H7 (cell line): ENCODE measurements around the gene ATP6V1G2. TPM values are rescaled to one million over a fixed set of nuclear protein-coding genes. Genes with fewer than 3 reads are reported as not detected.
"Not testable (repeated sequence)": the region's sequence is repeated elsewhere in the genome, so short reads cannot be mapped to it uniquely, and the experiment has no call there.

Experiments
- DNase-seq: peaks from one replicate; pipeline ENCODE4 v3.0.0; 2012
- H3K27me3 ChIP-seq: 2 replicates; pipeline ENCODE4 v1.6.0; 2011; ENCODE audit warnings: mild to moderate bottlenecking, low read length; ENCODE audit not compliant: control insufficient read depth, insufficient read depth
- H3K36me3 ChIP-seq: replicated peaks from 2 replicates; pipeline ENCODE4 v1.5.1; 2011; ENCODE audit warnings: low read length; ENCODE audit not compliant: control insufficient read depth, insufficient read depth
- H3K4me3 ChIP-seq: 2 replicates; pipeline ENCODE4 v1.5.1; 2011; ENCODE audit warnings: low read depth, mild to moderate bottlenecking, control low read depth, low read length, moderate library complexity; ENCODE audit not compliant: insufficient read depth
- total RNA-seq: library from RNA; depleted of rRNA; stranded (reverse); fragments of >200 nt; shearing (Covaris generic); gene quantifications from 2 replicates; pipeline ENCODE4 v1.2.3, GENCODE V29; 2014

ATP6V1G2 gene
- total RNA-seq, 1 experiment from 2014 or later = 3.5 TPM

DNA sequence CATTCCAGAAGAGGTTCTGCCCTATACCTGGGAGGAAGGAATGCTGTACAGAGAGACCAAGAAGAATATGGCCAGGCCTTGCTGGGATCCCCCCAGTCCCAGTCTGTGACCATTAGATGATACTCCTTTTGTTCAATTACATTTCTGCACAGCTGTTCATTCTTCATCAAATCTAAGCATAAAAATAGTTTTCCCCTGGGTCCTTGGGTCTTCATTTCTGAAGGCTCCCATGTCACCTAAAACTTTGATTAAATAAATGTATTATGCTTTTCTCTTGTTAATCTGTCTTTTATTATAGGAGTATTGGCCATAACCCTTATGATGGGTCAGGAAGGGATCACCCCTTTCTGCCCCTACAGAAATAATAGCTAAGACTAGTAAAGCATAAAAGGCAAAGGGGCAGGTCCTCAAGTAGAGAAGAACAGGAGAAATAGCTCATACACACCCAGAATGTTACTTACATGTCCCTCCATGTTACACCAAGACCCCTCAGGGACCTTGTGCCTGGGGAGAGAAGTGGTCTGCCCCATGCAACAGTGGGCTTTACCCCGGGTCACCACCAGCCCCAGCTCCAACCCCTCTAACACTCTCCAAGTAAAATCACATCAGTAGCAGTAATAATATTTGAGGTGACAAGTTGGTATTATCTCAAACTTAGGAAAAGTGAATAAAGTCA lies 23.6 kb upstream of the ATP6V1G2 start:
- Histone ChIP-seq H3K4me3 (no peak overlapping the region), H3K36me3 (no peaks in the 10 kb centered on the region), H3K27me3 (no peaks in the 10 kb centered on the region; the same call in 1 of the 2 replicates)
- no peak for DNase-seq

GRCh38 chr6:31568537-31568961 lies 22.1 kb upstream of the ATP6V1G2 start:
- Histone ChIP-seq H3K4me3 (no peak overlapping the region), H3K36me3 (no peaks in the 10 kb centered on the region), H3K27me3 (no peaks in the 10 kb centered on the region)
- no peak for DNase-seq

DNA sequence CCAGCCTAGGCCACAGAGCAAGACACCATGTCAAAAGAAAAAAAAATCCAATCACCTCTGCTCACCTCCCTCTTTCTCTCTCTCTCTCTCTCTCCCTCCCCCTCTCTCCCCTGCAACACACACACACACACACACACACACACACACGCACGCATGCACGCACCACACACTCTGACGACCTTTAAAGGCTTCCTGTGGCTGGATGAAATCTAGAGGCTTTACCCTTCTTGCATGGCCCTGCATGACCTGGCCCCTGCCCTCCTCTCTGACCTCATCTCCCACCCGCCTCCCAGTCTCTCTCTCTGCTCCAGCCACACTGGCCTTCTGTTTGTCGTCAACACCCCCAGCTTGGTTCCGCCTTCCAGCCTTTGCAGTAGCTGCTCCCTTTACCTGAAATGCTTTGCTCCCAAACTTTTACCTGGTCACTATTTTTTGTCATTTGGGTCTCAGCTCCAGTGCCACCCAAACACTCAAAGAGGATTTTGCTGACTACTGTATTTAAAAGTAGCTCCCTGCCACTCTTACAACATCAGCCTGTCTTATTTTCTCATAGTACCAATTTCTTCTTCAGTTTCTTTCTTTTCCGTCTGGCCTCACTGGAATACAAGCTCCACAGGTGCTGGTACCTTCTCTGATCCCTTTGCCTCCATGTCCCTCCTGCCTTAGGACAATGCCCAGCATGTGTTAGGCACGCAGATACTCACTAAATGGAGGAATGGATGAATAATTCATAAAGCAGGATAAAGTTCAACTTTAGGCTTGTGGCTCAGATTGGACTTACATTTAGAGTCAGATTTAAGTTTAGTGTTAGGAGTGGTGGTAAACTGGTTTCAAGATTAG lies 21.3 kb upstream of the ATP6V1G2 start:
- Histone ChIP-seq H3K4me3 (no peak overlapping the region), H3K36me3 (no peaks in the 10 kb centered on the region), H3K27me3 (no peaks in the 10 kb centered on the region)
- peak; percentile 57 for DNase-seq

- Histone ChIP-seq H3K27me3 (no peaks in the 10 kb centered on the region), H3K36me3 (peaks cover 11% of the 10 kb centered on the region), H3K4me3 (no peak overlapping the region)
- no peak for DNase-seq
Observed at GRCh38 chr6:31560697-31561058, 14.3 kb upstream of the ATP6V1G2 start.

GRCh38 chr6:31559958-31560696 lies 13.7 kb upstream of the ATP6V1G2 start:
- no peak for DNase-seq
- Histone ChIP-seq H3K4me3 (no peak overlapping the region), H3K27me3 (no peaks in the 10 kb centered on the region), H3K36me3 (peaks cover 11% of the 10 kb centered on the region)

DNA sequence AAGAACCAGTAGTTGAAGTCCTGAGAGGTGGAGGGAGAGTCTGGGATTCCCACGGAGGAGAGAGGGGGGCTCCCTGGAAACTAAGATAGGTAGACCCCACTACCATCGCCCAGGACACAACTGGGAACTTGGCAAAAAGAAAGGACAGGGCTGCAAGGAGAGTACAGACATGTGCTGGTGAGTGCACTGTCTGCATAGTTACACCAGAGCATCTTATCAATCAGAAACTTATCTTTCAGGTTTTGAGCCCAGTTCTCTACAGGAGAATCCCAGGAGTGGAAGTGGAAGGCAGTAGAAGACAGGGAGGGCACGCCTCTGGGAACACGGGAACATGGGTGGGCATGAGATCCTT lies 13.2 kb upstream of the ATP6V1G2 start:
- Histone ChIP-seq H3K4me3 (no peak overlapping the region), H3K27me3 (no peaks in the 10 kb centered on the region), H3K36me3 (peaks cover 11% of the 10 kb centered on the region)
- no peak for DNase-seq

GRCh38 chr6:31558631-31559500 lies 12.5 kb upstream of the ATP6V1G2 start:
- H3K36me3 ChIP-seq = peaks cover 11% of the 10 kb centered on the region
- no peaks in the 10 kb centered on the region for H3K27me3 ChIP-seq
- no peak overlapping the region for H3K4me3 ChIP-seq
- DNase-seq = no peak

DNA sequence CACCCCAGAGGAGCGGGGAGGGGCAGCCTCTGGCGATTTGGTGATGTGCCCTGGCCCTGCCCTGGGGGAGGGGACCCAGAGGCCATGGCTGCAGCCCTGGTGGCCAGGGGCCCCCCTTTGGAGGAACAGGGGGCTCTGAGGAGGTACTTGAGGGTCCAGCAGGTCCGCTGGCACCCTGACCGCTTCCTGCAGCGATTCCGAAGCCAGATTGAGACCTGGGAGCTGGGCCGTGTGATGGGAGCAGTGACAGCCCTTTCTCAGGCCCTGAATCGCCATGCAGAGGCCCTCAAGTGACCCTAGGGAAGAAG lies 11.9 kb upstream of the ATP6V1G2 start:
- H3K4me3 ChIP-seq = no peak overlapping the region
- DNase-seq = no peak
- H3K27me3 ChIP-seq = no peaks in the 10 kb centered on the region
- peaks cover 11% of the 10 kb centered on the region for H3K36me3 ChIP-seq

DNA sequence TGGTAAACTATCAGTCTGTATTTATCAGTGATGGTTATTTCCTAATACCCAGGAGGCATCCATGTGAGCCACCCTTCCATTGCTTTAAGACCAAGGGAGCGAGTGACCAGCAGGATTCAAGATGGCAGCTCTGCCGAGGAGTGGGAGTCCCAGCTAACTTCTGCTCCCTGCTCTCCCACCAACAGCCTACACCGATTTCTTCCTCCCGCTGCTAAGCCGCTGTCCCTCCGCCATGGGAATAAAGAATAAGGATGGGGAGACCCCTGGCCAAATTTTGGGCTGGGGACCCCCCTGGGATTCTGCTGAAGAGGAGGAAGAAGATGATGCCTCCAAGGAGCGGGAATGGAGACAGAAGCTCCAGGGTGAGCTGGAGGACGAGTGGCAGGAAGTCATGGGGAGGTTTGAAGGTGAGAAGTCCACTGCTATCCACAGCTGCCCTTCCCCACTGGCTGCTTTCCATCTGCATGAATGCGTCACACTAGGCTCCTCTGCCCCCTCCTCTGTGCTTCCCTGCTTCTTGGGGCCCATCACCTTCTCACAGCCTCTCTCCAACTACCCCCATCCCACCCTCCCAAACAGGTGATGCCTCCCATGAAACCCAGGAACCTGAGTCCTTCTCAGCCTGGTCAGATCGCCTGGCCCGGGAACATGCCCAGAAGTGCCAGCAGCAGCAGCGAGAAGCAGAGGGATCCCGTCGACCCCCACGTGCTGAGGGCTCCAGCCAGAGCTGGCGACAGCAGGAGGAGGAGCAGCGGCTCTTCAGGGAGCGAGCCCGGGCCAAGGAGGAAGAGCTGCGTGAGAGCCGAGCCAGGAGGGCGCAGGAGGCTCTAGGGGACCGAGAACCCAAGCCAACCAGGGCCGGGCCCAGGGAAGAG lies 11.3 kb upstream of the ATP6V1G2 start:
- H3K4me3 ChIP-seq = no peak overlapping the region
- H3K36me3 ChIP-seq = peaks cover 11% of the 10 kb centered on the region
- peak; percentile 36 for DNase-seq
- H3K27me3 ChIP-seq = no peaks in the 10 kb centered on the region

DNA sequence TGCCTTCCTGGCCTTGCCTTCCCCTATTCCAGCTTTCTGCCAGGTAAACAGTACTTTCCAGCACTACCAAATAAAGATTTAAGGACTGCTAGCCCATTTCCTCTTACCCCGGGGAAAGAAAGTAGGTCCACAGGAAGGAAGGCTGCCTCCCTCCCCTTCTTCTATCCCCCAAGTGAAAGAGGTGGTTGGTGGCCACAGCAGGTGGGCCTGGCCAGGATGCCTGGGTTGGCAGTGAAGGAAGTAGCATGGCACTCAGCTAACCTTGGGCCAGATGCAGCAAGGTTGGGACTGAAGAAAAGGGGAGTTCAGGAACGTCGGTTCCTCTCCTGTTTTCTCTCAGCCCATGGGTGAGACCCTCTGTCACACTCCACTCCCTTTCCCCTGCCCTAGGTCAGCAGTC lies 9.9 kb upstream of the ATP6V1G2 start:
- Histone ChIP-seq H3K4me3 (no peak overlapping the region), H3K27me3 (no peaks in the 10 kb centered on the region), H3K36me3 (peaks cover 11% of the 10 kb centered on the region)
- DNase-seq = peak; percentile 24

DNA sequence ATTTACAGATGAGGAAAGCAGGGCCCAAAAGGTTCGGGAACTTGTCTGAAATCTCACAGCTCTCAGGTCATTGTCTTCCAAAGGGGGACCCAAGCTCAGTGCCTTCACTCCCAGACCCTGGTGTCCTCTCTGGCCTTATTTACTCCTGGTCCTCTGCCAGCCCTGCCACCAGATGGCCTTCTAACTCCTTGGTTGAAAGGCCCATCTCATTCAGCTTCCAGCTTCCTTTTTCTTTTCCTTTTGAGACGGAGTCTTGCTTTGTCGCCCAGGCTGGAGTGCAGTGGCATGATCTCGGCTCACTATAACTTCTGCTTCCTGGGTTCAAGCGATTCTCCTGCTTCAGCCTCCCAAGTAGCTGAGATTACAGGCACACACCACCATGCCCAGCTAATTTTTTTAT lies 5.0 kb upstream of the ATP6V1G2 start:
- peak; percentile 77 for DNase-seq
- not testable (repeated sequence) for H3K36me3 ChIP-seq, H3K27me3 ChIP-seq, H3K4me3 ChIP-seq

GRCh38 chr6:31548544-31548873 lies 2.1 kb upstream of the ATP6V1G2 start:
- Histone ChIP-seq H3K4me3 (no peak overlapping the region), H3K27me3 (no peaks in the 10 kb centered on the region), H3K36me3 (peaks cover 4% of the 10 kb centered on the region)
- DNase-seq = no peak

- Histone ChIP-seq H3K4me3 (peak overlapping the region; percentile 4), H3K36me3 (peaks cover 4% of the 10 kb centered on the region), H3K27me3 (no peaks in the 10 kb centered on the region)
- no peak for DNase-seq
Observed at GRCh38 chr6:31547727-31548543, 1.5 kb upstream of the ATP6V1G2 start.
